RWPE2 (cell line): ENCODE data around the gene METTL1.
A peak's percentile ranks its signal among the peaks of the same experiment; 100 is the strongest.
"Not testable (repeated sequence)": the region's sequence is repeated elsewhere in the genome, so short reads cannot be mapped to it uniquely, and the experiment has no call there.

Experiments
- ATAC-seq: fragments of 200-7000 bp; cut with Tn5 transposase; 3 replicates; pipeline ENCODE4 v1.9.1; 2021; ENCODE audit warnings: low read depth
- DNase-seq: peaks from one replicate; pipeline ENCODE4 v3.0.0-alpha.2; 2020; ENCODE audit warnings: low spot score
- H3K27ac ChIP-seq: fragments of 450-650 bp; 2 replicates; pipeline ENCODE4 v1.5.1; 2017; ENCODE audit warnings: mild to moderate bottlenecking; ENCODE audit not compliant: poor library complexity, severe bottlenecking
- H3K27me3 ChIP-seq: fragments of 250-450 bp; sonication (Bioruptor Pico); 2 replicates; pipeline ENCODE4 v1.5.1; 2021; ENCODE audit warnings: mild to moderate bottlenecking, moderate library complexity; ENCODE audit not compliant: insufficient read depth, poor library complexity, severe bottlenecking
- H3K36me3 ChIP-seq: fragments of 250-450 bp; sonication (Bioruptor Pico); 2 replicates; pipeline ENCODE4 v1.5.1; 2020; ENCODE audit warnings: low read depth, mild to moderate bottlenecking, moderate library complexity
- H3K4me1 ChIP-seq: fragments of 250-450 bp; sonication (Bioruptor Pico); 2 replicates; pipeline ENCODE4 v1.5.1; 2021; ENCODE audit warnings: mild to moderate bottlenecking, moderate library complexity; ENCODE audit not compliant: insufficient read depth, poor library complexity, severe bottlenecking
- H3K4me3 ChIP-seq: fragments of 250-450 bp; sonication (Bioruptor Pico); 2 replicates; pipeline ENCODE4 v1.5.1; 2021; ENCODE audit warnings: mild to moderate bottlenecking, moderate library complexity; ENCODE audit not compliant: severe bottlenecking
- H3K9me3 ChIP-seq: fragments of 250-450 bp; sonication (Bioruptor Pico); 2 replicates; pipeline ENCODE4 v1.5.1; 2021; ENCODE audit warnings: mild to moderate bottlenecking, moderate library complexity; ENCODE audit not compliant: severe bottlenecking
- TF ChIP-seq, protein P1 (sequence below): fragments of 450-650 bp; IDR thresholded peaks from one replicate; pipeline ENCODE4 v1.5.1; 2017; ENCODE audit warnings: mild to moderate bottlenecking, moderate library complexity; ENCODE audit not compliant: poor library complexity, severe bottlenecking

Gene METTL1

DNA sequence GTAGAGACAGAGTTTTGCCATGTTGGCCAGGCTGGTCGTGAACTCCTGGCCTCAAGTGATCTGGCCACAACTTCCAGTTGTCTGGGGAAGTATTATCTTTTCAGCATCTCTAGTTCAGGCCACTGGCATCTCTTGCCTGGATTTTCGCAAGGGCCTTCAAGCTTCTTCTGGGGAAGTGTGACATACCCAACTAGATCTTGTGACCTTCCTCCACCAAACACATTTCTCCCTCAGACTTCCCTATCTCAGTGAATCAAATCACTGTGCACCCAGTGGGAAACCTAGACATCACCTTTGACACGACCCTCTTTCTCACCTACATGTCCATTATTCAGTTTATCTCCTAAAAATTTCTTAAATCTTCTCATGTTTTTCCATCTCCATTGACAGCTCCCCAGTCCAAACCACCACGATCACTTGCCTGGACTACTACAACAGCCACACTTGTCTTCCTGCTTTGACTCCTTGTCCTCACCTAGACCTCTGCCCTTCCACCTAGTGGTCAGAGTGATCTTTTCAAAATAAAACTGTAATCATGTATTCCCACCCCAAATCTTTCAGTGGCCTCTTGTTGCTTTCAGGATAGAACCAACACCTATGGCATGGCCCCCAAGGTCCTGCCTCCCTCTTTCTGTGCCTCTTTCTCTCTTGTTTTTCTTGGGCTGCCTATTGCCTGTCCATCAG, 3.8 kb upstream of the METTL1 start:
- Histone ChIP-seq H3K4me3 (no peak overlapping the region), H3K36me3 (peaks cover 19% of the 10 kb centered on the region), H3K4me1 (no peaks in the 10 kb centered on the region), H3K9me3 (no peaks in the 10 kb centered on the region), H3K27ac (no peak overlapping the region), H3K27me3 (no peaks in the 10 kb centered on the region)
- TF ChIP-seq, protein P1, sequence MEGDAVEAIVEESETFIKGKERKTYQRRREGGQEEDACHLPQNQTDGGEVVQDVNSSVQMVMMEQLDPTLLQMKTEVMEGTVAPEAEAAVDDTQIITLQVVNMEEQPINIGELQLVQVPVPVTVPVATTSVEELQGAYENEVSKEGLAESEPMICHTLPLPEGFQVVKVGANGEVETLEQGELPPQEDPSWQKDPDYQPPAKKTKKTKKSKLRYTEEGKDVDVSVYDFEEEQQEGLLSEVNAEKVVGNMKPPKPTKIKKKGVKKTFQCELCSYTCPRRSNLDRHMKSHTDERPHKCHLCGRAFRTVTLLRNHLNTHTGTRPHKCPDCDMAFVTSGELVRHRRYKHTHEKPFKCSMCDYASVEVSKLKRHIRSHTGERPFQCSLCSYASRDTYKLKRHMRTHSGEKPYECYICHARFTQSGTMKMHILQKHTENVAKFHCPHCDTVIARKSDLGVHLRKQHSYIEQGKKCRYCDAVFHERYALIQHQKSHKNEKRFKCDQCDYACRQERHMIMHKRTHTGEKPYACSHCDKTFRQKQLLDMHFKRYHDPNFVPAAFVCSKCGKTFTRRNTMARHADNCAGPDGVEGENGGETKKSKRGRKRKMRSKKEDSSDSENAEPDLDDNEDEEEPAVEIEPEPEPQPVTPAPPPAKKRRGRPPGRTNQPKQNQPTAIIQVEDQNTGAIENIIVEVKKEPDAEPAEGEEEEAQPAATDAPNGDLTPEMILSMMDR, result no peak
- DNase-seq (no peak), ATAC-seq (no peak)

DNA sequence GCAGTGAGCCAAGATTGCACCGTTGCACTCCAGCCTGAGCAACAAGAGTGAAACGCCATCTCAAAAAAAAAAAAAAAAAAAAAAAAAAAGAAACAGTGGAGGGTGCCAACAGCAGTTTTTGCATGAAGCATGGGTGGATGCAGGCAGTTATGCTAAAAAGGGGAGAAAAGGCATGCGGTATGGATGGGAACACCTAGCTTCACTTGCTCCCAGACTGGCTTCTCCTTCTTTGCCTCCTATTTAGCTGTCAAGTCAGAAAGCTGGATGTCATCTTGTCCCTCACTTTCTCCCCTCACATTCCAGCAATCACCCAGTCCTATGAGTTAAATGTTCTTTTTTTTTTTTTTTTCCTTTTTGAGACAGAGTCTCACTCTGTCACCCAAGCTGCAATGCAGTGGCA, 3.1 kb upstream of the METTL1 start:
- Histone ChIP-seq H3K9me3 (no peaks in the 10 kb centered on the region), H3K4me3 (no peak overlapping the region), H3K36me3 (peaks cover 26% of the 10 kb centered on the region), H3K27ac (no peak overlapping the region), H3K4me1 (no peaks in the 10 kb centered on the region), H3K27me3 (no peaks in the 10 kb centered on the region)
- TF ChIP-seq, protein P1, result no peak
- no peak for DNase-seq
- ATAC-seq, result no peak

DNA sequence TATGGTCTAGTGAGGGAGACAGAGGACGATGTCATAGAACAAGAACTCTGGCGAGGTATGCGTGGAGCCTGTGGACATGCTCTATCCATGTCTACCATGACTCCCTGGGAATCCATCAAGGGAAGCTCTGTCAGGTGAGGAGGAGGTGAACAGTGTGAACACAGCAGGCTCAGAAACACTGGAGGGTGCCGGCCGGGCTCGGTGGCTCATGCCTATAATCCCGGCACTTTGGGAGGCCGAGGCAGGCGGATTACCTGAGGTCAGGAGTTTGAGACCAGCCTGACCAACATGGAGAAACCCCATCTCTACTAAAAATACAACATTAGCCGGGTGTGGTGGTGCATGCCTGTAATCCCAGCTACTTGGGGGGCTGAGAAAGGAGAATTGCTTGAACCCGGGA, 2.7 kb upstream of the METTL1 start:
- H3K4me1 ChIP-seq, H3K9me3 ChIP-seq, DNase-seq, H3K27ac ChIP-seq, H3K27me3 ChIP-seq, ATAC-seq, H3K4me3 ChIP-seq: not testable (repeated sequence)
- H3K36me3 ChIP-seq, result peaks cover 26% of the 10 kb centered on the region

DNA sequence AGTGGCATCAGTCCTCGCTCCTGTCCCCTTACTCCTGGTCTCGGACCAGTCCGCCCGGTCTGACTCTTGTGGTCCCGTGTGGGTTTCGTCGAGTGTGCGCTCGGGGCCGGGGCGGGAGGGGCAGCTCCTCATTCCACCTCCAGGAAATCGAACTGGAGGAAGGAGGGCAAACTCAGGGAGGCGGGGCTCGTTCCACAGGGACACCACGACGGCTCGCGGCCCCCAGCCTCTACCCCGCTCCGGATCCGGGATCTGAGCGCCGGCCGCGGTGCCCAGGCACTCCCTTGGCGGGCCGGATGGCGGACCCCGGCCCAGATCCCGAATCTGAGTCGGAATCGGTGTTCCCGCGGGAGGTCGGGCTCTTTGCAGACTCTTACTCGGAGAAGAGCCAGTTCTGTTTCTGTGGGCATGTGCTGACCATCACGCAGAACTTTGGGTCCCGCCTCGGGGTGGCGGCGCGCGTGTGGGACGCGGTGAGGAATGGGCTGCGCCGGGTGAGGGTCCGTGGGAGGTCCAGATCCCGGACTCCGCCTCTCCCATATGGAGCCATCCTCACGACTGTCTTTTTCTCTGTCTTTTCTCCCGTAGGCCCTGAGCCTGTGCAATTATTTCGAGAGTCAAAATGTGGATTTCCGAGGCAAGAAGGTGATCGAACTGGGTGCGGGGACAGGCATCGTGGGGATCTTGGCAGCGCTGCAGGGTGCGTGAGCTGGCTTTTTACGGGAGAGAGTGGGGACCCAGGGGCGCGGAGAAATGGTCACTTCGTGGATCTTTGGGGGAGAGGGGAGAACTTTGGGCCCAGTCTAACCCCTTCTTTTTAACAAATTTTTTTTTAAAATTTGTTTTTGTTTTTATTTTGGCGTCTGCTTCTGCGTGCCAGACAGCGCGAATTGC, 771 bp upstream of the METTL1 start, which contains the start of gene EEF1AKMT3:
Gene EEF1AKMT3 (plus strand): TSS at position 186 of the 894 bp plus-strand sequence. CDS start 111 bp downstream, at position 297.
- DNase-seq (peak; percentile 72), ATAC-seq (peak; percentile 57)
- H3K27me3 ChIP-seq, result no peaks in the 10 kb centered on the region
- H3K36me3 ChIP-seq, result peaks cover 32% of the 10 kb centered on the region
- peak within 1 kb of the TSS; percentile 51 for H3K4me3 ChIP-seq
- H3K27ac ChIP-seq, result peak within 1 kb of the TSS; percentile 81
- TF ChIP-seq, protein P1, result no peak
- H3K9me3 ChIP-seq, result no peaks in the 10 kb centered on the region
- H3K4me1 ChIP-seq, result no peaks in the 10 kb centered on the region

DNA sequence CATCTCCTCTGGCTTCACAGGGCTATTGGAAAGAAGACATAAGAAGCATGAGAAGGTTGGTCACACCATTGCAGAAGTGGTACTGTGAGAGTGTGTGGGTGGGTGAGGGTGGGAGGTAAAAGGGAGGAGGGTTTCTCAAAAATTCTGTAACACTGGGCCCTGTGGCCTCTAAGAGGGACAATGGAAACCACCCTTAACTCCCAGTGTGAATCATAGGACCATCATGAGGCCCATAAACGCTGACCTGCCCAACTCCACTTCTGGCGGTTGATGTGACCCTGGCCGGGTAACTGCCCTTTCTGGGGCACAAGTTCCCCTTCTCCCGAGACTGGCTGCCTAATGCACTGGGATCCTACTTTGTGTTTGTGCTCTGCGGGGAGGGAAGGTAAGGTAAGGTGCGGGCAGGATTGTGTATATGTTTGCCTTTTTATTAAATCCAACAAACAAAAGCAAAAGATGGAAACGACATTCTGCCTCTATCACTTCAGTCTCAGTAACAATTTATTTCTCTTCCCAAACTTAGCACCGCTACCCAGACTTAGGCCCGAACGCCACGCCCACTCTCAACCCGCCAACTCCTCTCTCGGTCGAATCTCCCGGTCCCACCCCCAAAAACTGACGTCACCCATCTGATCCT, 551 bp downstream of the METTL1 start:
- TF ChIP-seq, protein P1, result no peak
- Histone ChIP-seq H3K27ac (peak overlapping the region; percentile 81), H3K9me3 (no peaks in the 10 kb centered on the region), H3K27me3 (no peaks in the 10 kb centered on the region), H3K4me3 (peak overlapping the region; percentile 51), H3K4me1 (peaks cover 4% of the 10 kb centered on the region), H3K36me3 (peaks cover 32% of the 10 kb centered on the region)
- DNase-seq (peak; percentile 93), ATAC-seq (peak; percentile 59)
